Cardiac muscle cell (in vitro differentiated cells and primary cell): ENCODE data around the gene PDE4B. TPM values are rescaled to one million over a fixed set of nuclear protein-coding genes. Genes with fewer than 3 reads are reported as not detected.
"Not testable (repeated sequence)": the region's sequence is repeated elsewhere in the genome, so short reads cannot be mapped to it uniquely, and the experiment has no call there.

ENCODE experiments used
- DNase-seq, 2 donors: peaks; one replicate each; pipeline versions ENCODE4 v3.0.0 to v3.0.0-alpha.2; 2010 to 2017; ENCODE audit warnings: low read depth in 1 of 2, low spot score in 1 of 2
- H3K27ac ChIP-seq: fragments of 200-600 bp; sonication (generic); 2 replicates; pipeline ENCODE4 v1.5.1; 2016
- H3K27me3 ChIP-seq: fragments of 200-600 bp; sonication (generic); 2 replicates; pipeline ENCODE4 v1.6.0; 2016; ENCODE audit warnings: control low read depth
- H3K36me3 ChIP-seq: fragments of 200-600 bp; sonication (generic); 2 replicates; pipeline ENCODE4 v1.5.1; 2016; ENCODE audit warnings: control low read depth
- H3K4me1 ChIP-seq: fragments of 200-600 bp; sonication (generic); 2 replicates; pipeline ENCODE4 v1.8.1; 2017; ENCODE audit warnings: low read depth, mild to moderate bottlenecking, mixed run types
- H3K4me3 ChIP-seq: fragments of 200-600 bp; sonication (generic); 2 replicates; pipeline ENCODE4 v1.5.1; 2016; ENCODE audit warnings: mild to moderate bottlenecking
- H3K9me3 ChIP-seq: fragments of 200-600 bp; sonication (generic); 2 replicates; pipeline ENCODE4 v1.5.1; 2017; ENCODE audit warnings: low read depth, mild to moderate bottlenecking, control low read depth
- CTCF ChIP-seq: IDR thresholded peaks from 2 replicates; pipeline ENCODE4 v1.5.1; 2012; ENCODE audit warnings: low read depth, mild to moderate bottlenecking, low read length
- polyA plus RNA-seq: library from polyadenylated mRNA; unstranded; fragments of >200 nt; fragmentation: Nextera tagmentation; extraction: Ambion mirVana; gene quantifications from 2 replicates; pipeline ENCODE4 v1.2.1, GENCODE V29; 2016
- total RNA-seq: library from RNA; depleted of rRNA; stranded (reverse); fragments of >200 nt; gene quantifications from 2 replicates; pipeline ENCODE4 v1.2.3, GENCODE V29; 2016

PDE4B gene
- total and polyA plus RNA-seq, 2 experiments from 2014 or later: 0.65 to 3.9 TPM

GRCh38 chr1:65995928-65996327, 203.2 kb downstream of the PDE4B start:
- Histone ChIP-seq H3K27ac (no peak overlapping the region), H3K9me3 (no peaks in the 10 kb centered on the region), H3K4me3 (no peak overlapping the region), H3K4me1 (no peaks in the 10 kb centered on the region), H3K27me3 (no peaks in the 10 kb centered on the region), H3K36me3 (no peaks in the 10 kb centered on the region)
- no peak for TF ChIP-seq CTCF
- no peak for DNase-seq

- DNase-seq: no peak
- Histone ChIP-seq H3K9me3 (no peaks in the 10 kb centered on the region), H3K27ac (no peak overlapping the region), H3K4me3 (no peak overlapping the region), H3K27me3 (no peaks in the 10 kb centered on the region), H3K36me3 (no peaks in the 10 kb centered on the region), H3K4me1 (no peaks in the 10 kb centered on the region)
- TF ChIP-seq CTCF: no peak
These were observed 205.0 kb downstream of the PDE4B start for GRCh38 chr1:65997693-65998092.

DNA sequence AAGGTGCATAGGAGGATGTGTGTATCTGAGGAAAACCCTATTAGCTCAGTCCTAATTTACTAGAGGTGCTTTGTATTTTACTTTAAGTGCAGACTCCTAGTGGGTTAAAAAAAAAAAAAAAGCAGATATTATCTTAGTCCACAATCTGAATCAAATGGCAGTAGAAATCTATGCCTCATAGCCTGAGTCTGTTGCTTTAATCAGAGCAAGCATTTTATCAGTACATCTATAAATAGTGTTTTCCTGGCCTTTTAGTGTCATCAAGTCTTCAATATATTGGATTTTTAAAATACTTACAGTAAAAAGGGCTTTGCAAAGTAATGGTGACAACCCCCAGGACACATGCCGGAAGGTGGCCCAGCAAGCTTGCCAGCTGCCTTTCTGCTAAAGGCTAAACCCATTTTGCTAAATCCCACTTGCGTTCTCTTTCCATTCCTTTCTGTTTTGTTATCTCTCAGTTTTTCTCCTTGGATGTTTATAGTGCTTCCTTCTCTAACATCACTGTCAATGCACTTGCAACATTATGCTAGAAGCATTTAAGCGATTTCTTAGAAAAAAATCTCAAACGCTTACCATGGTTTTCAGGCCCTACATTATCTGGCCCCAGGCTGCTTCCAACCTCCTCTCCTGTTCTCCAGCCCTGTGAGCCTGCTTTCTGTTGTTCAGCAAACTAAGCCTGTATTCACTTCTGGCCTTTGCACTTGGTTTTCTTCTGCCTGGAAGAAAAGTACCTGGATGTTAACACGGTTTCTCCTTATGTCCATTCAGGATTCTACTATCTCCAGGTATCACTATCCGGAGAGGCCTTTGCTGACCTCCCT, 206.3 kb downstream of the PDE4B start:
- Histone ChIP-seq H3K4me3 (no peak overlapping the region), H3K9me3 (no peaks in the 10 kb centered on the region), H3K4me1 (no peaks in the 10 kb centered on the region), H3K27me3 (no peaks in the 10 kb centered on the region), H3K36me3 (no peaks in the 10 kb centered on the region), H3K27ac (no peak overlapping the region)
- no peak for DNase-seq
- TF ChIP-seq CTCF: no peak

- no peak overlapping the region for H3K4me3 ChIP-seq
- peaks cover 2% of the 10 kb centered on the region for H3K27me3 ChIP-seq
- DNase-seq: no peak
- H3K36me3 ChIP-seq: no peaks in the 10 kb centered on the region
- no peak for TF ChIP-seq CTCF
- no peak overlapping the region for H3K27ac ChIP-seq
- no peaks in the 10 kb centered on the region for H3K4me1 ChIP-seq
- no peaks in the 10 kb centered on the region for H3K9me3 ChIP-seq
These were observed 207.4 kb downstream of the PDE4B start for GRCh38 chr1:66000033-66000637.

DNA sequence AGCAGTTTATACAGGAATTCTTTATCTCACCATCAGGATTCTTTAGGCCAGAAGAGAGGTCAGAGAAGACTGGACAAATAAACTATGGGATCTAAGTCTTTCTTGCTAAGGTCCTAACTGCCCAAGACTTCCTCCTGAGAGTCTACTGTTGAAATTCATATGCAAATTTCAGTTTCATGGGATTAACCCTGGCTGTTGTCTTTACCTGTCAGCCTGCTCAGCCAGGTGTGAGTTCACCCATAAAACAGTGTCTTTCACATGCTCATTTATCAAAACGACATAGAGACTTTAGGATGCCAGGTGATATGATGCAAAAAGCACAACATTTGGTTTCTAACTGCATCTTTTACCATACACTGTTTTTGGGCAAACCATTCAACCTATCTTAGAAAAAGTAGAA, 211.0 kb downstream of the PDE4B start:
- H3K4me1 ChIP-seq: no peaks in the 10 kb centered on the region
- DNase-seq: no peak
- H3K4me3 ChIP-seq: no peak overlapping the region
- peaks cover 4% of the 10 kb centered on the region for H3K27me3 ChIP-seq
- H3K36me3 ChIP-seq: no peaks in the 10 kb centered on the region
- no peaks in the 10 kb centered on the region for H3K9me3 ChIP-seq
- TF ChIP-seq CTCF: no peak
- H3K27ac ChIP-seq: no peak overlapping the region

DNA sequence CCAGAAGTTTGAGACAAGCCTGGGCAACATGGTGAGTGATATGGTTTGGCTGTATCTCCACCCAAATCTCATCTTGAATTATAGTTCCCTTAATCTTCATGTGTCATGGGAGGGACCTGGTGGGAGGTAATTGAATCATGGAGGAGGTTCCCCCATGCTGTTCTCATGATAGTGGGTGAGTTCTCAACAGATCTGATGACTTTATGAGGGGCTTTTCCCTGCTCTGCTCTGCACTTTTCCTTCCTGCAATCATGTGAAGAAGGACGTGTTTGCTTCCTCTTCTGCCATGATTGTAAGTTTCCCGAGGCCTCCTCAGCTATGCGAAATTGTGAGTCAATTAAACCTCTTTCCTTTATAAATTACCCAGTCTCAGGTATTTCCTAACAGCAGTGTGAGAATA, 213.8 kb downstream of the PDE4B start:
- not testable (repeated sequence) for H3K27me3 ChIP-seq, H3K4me1 ChIP-seq, H3K27ac ChIP-seq, H3K4me3 ChIP-seq, H3K36me3 ChIP-seq, H3K9me3 ChIP-seq, DNase-seq
